DMS53 treated with DMSO at 0.1 percent for 48 hours (cell line): Measurements from ENCODE around the gene PDE1A.

Experiments used
- DNase-seq: peaks from one replicate; lab custom pipeline; 2025; ENCODE audit not compliant: unreplicated experiment; lab: John Stamatoyannopoulos, UW

The PDE1A gene

DNA sequence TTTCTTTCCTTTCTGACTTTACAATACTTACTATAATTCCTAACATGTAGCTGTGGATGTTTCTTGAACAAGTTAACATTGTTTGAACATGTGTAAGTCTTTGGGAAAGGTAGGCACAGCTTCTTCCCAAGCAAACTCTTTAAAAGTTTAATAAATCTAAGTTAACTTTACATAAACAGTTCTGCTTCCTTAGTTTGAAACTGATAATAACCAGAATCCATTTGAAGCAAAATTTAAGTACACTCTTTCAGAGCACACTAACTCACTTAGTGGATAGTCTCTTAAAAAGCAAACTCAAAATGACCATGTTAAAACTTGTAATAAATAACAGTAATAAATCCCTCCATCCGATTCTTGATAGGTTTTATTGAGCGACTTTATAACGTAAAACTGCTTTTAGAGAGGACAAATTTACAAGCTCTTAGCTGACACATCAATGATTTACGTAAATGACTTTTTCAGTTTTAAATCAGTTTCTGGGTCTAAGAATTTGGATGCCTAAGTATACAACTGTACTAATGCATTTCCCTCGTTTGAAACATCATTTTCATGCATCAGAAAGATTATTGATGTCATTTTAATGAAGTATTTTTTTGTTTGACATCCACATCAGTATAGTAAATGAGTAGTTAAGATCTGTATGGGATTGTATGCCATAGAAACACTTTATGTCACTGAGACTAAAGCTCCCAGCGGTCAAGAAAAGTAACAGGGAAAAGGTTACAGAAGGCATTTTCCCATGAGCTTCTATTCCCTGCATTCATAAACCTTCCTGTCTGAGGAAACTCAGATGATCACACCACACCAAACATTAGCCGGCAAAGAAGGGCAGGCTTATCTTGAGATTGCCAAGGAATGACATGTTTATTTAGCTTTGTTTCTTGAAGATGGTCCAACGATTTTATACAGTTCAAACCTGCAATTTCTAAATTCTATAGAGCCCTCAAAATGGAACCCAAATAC is 67.5 kb downstream of the PDE1A start:
- DNase-seq, result no peak

DNA sequence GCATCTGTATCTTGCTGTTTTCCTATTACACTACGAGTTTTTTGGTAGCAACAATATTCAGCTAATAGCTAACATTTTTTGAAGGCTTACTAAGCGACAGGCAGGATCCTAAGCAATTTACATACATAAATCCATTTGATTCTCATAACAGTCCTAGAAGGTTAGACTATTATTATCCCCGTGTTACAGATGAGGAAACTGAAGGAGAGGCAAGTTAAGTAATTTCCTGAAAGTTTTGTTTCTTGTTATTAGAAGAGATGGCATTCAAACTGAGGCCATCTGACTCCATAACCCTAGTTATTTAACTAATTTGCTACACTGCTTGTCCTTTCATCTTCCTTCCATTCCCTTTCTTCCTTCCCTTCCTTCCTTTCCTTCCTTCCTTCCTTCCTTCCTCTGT is 68.2 kb downstream of the PDE1A start:
- no peak for DNase-seq

DNA sequence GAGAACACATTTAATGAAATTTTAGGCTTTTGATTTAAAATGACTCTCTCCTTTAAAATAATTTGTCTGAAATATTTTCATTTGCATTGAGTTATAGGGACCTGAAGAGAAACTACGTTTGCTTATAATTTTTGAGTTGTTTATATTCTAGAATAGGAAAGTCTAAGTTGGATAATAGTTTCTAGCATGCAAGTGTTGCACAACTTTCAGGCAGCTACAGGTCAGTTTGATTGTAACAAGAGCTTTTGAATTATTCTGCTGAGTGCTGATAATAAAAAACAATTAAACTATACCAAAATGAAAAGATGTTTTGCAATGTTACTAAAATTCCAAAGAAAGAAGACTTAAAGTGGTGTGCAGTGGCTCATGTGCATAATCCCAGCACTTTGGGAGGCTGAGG is 71.0 kb downstream of the PDE1A start:
- DNase-seq, result no peak

DNA sequence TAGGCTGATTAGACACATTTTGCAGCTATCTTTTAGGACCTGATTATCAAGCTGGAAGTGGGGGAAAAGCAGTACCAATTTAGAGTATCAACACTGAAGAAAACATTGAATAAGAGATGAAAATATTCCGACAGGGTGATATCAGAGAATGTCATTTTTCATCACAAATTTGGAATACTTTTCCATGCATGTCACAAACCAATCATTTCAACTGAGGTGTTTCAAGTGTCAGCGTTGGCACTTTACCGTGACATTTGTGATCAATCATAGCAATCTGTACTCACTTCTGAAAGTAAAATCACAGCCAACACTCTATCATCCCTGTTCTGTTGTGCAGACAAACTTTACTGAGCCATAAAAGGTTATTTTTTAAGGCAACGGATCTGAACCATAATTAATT is 75.4 kb downstream of the PDE1A start:
- DNase-seq, result no peak

DNA sequence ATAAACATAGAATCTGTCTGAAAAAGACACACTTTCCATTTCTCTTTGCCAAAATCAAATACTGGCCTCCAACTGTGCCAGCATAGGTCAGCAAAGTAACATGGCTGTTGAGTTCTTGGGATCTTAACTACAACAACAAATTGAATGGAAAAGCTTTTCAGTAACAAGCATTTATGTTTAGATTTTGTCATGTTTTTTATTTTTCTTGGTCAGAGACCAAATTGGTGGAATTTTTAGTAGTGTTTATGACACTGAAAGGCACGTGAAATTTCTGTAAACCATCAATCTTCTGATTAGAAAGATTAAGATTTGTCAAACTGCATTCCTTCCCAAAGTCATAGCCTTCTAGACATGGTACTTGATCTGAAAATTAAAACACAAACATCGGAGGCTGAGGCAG is 77.6 kb downstream of the PDE1A start:
- DNase-seq, result no peak

DNA sequence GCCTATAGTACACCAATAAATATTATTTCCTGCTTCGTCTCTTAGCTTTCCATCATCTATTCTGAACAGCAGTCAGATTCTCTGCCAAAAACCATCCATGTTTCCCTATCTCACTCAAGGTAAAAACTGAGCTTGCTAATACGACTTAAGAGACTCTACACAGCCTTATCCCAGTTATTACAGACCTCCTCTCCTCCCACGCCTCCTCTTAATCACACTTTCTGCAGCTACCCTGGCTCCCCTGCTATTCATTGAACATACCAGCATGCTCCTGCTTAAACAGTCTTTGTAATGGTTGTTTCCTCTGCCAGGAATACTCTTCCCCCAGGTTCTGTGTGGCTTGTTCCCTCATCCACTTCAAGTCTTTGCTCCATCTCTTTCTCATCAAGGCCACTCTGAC is 81.5 kb downstream of the PDE1A start:
- DNase-seq, result no peak

DNA sequence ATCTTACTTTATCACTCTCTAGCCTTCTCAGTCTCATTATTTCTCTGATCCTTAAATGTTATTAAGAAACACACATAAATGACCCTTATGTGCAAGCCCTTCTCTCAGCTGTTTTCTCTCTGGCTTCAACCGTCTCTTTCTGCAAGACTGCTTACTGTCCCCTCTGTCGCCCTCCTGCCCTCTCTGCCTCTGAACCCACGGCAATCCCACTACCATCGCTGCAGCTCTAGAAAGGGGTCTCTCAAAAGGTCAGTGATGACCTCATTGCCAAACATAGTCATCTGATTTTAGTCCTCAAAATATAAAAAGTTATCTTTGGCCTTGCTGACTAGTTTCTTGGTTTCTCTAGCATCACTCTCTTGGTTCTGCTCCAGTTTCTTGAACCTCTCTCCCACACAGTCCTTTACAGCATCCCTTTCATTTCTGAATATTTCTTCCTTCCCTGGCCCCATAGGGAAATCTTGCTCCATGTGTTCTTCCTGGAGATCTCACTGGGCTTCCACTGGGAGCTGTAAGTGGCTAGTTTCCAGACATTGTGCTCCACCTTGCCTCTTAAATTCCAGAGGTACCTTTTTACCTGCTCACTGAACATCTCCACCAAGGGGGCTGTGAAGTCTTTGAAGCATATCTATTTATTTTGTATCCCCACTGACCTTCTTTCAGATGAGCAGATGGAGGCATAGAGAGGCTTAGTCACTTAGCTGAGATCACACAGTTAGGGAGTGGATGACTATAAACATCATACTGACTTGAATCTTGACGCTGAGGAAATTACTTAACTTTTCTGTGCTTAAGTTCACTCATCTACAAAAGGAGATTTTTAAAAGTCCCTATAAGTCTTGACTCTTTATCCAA is 96.2 kb downstream of the PDE1A start:
- no peak for DNase-seq

DNA sequence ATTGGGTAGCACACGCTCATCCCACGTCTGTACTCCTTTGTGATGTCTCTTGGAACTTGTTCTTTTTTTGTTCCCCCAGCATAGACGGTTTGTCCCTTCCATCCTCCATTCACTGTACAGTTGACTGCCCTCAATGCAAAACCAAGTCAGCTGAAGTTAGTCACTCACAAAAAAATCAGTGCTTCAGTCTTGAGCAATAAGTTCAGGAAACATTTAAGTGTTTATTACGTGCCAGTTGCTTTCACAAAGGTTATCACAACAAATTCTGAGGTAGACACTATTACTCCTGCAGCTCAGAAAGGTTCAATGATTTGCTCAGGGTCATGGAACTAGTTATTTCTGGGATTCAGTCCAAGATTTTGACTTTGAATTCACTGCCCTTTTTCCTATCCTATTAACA is 102.2 kb downstream of the PDE1A start:
- DNase-seq, result no peak

DNA sequence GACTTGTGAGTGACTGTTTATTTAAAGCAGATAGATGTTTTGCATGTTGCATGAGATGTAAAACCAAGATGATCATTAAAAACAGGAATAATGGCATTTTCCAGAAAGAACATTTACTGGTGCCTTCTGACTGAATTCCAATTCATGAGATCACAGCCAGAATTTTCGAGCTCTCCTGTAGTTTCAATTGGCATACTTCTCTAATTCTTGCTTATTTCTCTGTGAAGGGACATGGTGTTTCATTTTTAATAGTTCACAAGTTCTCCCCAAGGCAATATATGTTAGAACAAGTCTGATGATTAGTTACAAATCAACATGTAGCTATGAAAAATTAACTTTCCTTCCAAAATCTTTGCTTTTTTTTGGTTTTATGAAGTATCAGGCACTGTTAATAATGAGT is 105.7 kb downstream of the PDE1A start:
- no peak for DNase-seq

DNA sequence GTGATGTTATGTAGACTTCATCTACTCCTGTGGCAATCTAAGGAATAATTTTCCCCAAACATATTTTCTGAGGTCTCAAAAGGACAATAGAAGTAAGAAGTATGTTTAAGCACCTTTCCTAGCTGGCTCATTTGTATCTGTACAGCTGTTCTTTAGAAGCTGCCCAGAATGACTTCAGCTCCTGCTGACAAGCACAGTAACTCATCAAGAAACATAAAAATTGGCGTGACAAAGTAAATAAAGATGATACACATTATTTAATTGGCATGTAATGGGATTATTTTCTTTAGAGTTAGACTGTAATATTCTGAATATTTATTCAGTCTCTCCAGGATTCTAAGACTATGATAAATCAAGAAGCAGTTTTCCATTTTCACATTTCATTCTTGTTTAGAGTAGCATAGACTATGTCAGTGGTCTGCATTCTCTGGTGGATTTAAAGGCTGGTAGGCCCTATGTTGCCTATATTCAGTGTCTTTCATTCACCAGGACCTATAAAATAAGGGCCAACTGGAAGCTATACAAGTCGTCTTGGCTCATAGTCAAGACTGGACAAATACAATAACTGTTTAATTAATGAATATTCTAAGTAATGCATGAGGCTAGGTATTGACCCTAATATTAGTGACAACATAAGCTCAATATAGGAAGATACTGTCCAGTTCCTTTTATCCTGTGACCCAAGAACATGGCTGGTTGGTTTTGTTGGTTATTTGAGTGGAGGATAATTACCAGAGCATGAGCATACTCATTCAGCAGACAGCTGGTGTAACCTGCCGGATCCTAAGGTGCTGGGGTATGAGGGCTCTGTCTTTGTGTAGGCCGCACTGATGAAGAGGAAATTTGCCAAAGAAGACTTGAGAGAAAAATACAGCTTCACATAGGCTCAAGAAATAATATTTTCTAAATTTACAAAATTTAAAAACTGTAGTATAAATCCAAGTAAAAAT is 107.0 kb downstream of the PDE1A start:
- DNase-seq, result no peak

DNA sequence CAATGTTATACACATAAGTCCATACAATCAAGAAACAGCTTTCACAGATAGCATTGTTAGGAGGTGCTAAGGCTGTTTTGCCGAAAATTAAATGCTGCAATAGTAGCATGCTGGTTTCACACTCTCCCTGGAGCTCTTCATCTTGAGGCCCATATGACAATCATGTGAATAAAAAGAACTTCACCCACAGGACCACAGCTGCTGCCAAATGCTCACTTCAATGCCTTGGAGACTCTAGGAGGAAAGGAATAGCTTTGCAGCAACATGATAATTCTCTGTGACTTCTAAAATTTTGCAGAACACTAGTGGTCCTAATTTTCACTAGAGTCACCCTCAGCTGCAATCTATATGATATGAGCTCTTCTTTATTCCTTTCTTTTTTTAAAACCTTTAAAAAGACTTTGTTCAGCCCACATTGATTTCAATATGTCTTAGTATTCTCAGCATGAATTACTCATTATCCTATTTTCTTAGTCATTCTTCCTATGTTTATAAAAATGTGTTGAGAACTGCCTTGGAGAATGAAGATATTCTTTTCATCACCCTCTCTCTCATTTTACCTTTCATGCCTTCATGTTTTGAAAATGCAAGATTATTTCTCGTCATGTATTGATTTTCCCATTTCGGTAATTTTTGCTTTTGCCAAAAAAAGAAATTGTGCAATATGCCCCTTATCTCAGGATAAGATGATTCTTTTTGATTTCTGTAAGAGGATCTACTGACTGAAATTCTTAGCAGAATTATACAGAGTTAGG is 108.2 kb downstream of the PDE1A start:
- no peak for DNase-seq

DNA sequence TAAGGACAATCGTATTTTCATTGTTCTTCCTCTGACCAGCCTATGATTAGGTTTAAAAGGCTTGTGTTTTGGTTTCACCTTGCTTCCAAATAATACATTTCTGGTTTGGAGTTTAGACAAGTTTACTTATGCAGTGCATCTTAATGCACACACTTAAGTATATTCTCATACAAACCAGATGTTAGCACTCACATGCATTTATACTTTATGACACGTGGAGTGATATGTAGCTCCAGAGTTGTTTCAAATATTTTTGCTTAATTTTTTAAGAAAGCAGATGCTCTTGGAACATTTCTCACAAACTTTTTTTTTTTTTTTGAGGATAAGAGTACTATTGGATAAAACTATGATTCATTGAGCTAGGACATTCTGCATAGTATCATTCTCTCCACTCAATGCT is 109.9 kb downstream of the PDE1A start:
- no peak for DNase-seq

DNA sequence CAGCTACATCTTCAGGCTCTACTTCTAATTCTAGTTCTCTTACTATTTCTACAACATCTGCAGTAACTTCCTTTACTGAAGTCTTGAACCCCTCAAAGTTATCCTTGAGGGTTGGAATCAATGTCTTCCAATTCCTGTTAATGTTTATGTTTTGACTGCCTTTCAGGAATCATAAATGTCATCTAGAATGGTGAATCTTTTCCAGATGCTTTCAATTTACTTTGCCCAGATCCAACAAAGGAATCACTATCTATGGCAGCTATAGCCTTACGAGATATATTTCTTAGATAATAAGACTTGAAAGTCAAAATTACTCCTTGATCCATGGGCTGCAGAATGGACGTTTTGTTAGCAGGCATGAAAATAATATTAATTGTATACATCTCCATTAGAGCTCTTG is 123.9 kb downstream of the PDE1A start:
- no peak for DNase-seq

DNA sequence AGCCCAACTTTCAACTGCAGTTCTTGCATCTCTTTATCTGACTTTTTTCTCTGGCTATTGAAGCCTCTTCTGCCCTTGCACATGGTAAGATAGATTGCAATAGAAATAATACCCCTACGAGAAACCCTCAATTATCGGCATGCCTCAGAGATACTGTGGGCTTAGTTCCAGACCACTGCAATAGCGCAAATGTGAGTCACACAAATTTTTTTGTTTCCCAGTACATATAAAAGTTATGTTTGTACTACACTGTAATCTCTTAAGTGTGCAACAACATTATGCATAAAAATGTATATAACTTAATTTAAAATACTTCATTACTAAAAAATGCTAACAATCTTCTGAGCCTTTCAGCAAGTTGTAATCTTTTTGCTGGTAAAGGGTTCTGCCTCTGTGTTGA is 124.7 kb downstream of the PDE1A start:
- DNase-seq, result no peak

DNA sequence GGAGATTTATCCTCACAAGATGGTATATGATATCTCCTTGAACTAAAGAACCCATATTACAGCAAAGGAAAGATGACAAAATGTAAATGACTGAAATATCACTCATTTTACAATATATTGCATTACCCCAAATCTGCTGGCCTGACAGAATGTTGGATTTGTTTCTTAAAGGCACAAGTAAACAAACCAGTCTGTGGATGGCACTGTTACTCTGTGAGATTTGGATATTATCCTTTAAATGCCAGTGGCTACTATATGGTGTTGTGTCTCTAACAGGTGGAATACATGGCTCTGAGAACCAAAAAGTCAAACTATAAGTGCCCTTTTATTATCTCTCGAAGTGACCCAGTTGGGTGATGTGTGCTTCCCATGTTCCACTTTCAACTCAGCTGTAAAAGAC is 125.7 kb downstream of the PDE1A start:
- DNase-seq, result no peak

DNA sequence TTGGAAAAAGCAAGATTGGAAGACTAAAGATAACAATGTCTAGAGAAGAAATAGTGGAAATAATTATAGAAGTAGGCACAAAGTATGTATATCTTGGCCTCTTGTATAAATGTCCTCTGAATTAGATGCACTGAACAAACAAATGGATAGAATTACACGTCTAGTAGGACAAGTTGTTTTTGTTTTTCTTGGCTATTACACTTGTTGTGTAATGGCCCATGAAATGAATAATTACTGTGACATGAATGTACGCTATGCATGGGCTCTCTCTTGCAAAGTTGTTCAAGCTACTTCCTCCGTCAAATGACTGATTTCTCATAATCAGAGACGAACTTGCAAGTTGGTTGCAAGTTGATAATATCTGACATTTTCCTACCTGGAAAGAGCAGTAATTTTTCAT is 126.2 kb downstream of the PDE1A start:
- no peak for DNase-seq

DNA sequence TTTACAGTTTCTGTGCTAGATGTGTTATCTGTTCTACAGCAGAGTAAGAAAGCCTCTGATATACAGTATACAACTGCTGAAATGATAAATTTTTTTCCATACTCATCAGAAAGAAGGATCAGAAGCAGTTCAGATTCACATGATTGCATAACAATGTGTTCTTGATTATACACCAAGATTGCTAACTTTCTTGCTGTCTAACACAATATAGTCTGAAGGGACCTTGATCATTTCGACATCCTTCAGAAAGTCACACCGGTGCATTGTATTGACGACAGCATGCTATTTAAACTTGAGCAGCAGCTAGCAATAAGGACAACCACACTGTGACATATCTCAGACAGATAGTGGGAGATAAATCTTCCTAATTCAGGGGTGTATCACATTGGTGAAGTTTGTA is 127.2 kb downstream of the PDE1A start:
- no peak for DNase-seq

DNA sequence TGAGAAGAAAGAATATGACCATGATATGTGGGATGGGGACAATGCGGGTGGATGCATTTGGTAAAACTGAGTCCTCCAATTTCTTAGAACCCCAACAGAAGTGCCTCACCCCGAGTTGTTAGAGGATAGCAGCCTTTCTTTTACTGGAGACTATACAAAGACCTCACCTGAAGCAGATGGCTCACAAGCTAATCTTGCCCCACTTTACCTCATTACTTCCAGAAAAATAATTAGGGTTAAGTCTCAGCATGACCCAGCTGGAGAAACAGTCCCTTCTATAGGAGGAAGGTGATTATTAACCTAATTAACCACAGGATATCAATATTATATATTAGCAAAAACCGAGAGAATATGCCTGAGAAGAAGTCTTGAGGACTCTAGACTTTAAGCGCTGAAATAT is 128.4 kb downstream of the PDE1A start:
- DNase-seq, result no peak

DNA sequence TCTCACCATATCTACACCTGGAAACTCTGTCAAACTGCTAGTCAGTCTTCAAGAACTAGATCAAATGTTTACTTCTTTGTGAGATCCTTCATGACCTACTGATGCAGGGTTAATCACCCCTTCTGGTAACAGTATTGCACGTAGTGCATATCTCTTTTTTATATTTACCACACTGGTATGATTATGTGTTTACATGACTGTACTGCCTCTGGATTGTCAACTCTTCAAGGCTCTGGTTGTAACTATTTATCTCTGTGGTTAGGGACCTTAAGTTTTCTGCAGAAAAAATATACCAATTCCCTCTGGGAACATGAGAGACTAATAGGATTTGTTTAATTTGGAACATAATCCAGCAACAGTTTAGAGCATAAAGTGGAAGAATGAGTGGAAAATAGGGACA is 135.5 kb downstream of the PDE1A start:
- DNase-seq, result no peak

DNA sequence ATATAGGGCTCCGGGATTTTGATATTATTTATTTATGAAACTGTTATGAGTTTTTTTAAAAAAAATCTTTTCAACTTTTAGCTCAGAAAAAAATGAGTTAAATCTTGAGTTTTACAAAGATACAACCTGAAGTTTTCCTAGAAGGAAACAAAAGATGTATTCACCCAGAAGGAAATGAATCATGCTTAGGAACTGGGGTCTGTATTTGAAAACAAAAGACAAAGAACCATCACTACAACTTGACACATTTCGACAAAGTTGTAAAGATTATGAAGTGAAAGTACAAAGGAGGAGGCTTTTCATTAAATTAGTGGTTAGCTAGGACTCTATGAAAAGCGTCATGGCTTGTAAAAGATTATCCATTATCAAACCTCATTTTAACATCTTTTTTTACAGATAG is 143.3 kb downstream of the PDE1A start:
- DNase-seq, result no peak
